ENCODE results near the gene SACS. TPM values are rescaled to one million over a fixed set of nuclear protein-coding genes. Genes with fewer than 3 reads are reported as not detected.
A peak's percentile ranks its signal among the peaks of the same experiment; 100 is the strongest.
"Not testable (repeated sequence)": the region's sequence is repeated elsewhere in the genome, so short reads cannot be mapped to it uniquely, and the experiment has no call there.

SACS gene
- total RNA-seq, 1 donor from 2014 or later: 154 TPM

- DNase-seq (ENCODE audit: low spot score in 2 of 2) (no peak), FAIRE-seq (no peak)
Observed at GRCh38 chr13:23458989-23459388, 25.5 kb upstream of the SACS start.

GRCh38 chr13:23456437-23457210, 23.1 kb upstream of the SACS start:
- no peak for DNase-seq (ENCODE audit: low spot score in 2 of 2)
- FAIRE-seq: no peak

GRCh38 chr13:23455401-23456185, 22.1 kb upstream of the SACS start:
- no peak for FAIRE-seq
- DNase-seq (ENCODE audit: low spot score in 2 of 2): no peak

GRCh38 chr13:23453132-23453531, 19.6 kb upstream of the SACS start:
- FAIRE-seq: no peak

GRCh38 chr13:23450340-23451046, 17.0 kb upstream of the SACS start:
- DNase-seq (ENCODE audit: low spot score in 2 of 2): no peak
- no peak for FAIRE-seq

More at GRCh38 chr13:23453132-23453531, 19.6 kb upstream of the SACS start:
- DNase-seq (ENCODE audit: low spot score in 2 of 2): no peak

- DNase-seq (ENCODE audit: low spot score in 2 of 2): no peak
- FAIRE-seq: no peak
Observed at GRCh38 chr13:23449398-23450162, 16.1 kb upstream of the SACS start.

- no peak for FAIRE-seq
- no peak for DNase-seq (ENCODE audit: low spot score in 2 of 2)
Observed at GRCh38 chr13:23447927-23448326, 14.4 kb upstream of the SACS start.

- no peak for FAIRE-seq
Observed at GRCh38 chr13:23445794-23446193, 12.3 kb upstream of the SACS start.

GRCh38 chr13:23443878-23444277, 10.4 kb upstream of the SACS start:
- DNase-seq (ENCODE audit: low spot score in 2 of 2): no peak
- FAIRE-seq: no peak

More at GRCh38 chr13:23445794-23446193, 12.3 kb upstream of the SACS start:
- no peak for DNase-seq (ENCODE audit: low spot score in 2 of 2)

- FAIRE-seq: no peak
- DNase-seq (ENCODE audit: low spot score in 2 of 2): no peak
Observed at GRCh38 chr13:23443110-23443509, 9.6 kb upstream of the SACS start.

GRCh38 chr13:23440821-23441618, 7.5 kb upstream of the SACS start:
- DNase-seq (ENCODE audit: low spot score in 2 of 2) (peak in 1 of 2 donors; percentile 26), FAIRE-seq (no peak)

- DNase-seq (ENCODE audit: low spot score in 2 of 2); FAIRE-seq: not testable (repeated sequence)
Observed at GRCh38 chr13:23440324-23440723, 6.8 kb upstream of the SACS start.

- DNase-seq (ENCODE audit: low spot score in 2 of 2) (no peak), FAIRE-seq (no peak)
Observed at GRCh38 chr13:23437916-23438315, 4.4 kb upstream of the SACS start.

GRCh38 chr13:23436680-23437079, 3.2 kb upstream of the SACS start:
- no peak for DNase-seq (ENCODE audit: low spot score in 2 of 2)
- FAIRE-seq: no peak

GRCh38 chr13:23434491-23434890, 989 bp upstream of the SACS start:
- DNase-seq (ENCODE audit: low spot score in 2 of 2): no peak
- FAIRE-seq: no peak

- no peak for FAIRE-seq
- no peak for DNase-seq (ENCODE audit: low spot score in 2 of 2)
Observed at GRCh38 chr13:23432626-23433025, 876 bp downstream of the SACS start.

GRCh38 chr13:23430664-23431063, 2.8 kb downstream of the SACS start:
- FAIRE-seq (no peak), DNase-seq (ENCODE audit: low spot score in 2 of 2) (no peak)

GRCh38 chr13:23427881-23428528, 5.5 kb downstream of the SACS start:
- DNase-seq (ENCODE audit: low spot score in 2 of 2) (no peak), FAIRE-seq (no peak)

- DNase-seq (ENCODE audit: low spot score in 2 of 2) (no peak), FAIRE-seq (no peak)
Observed at GRCh38 chr13:23427342-23427843, 6.1 kb downstream of the SACS start.
